GM20000 (cell line): ENCODE results near the gene OXNAD1.

Experiments used
- DNase-seq: peaks from one replicate; pipeline ENCODE4 v3.0.0; 2012; ENCODE audit warnings: low spot score
- TF ChIP-seq, protein P1 (sequence below): IDR thresholded peaks from 2 replicates; pipeline ENCODE4 v1.5.1; 2012; ENCODE audit warnings: mild to moderate bottlenecking, control low read depth; ENCODE audit errors: extremely low read depth, missing control alignments

OXNAD1 gene

DNA sequence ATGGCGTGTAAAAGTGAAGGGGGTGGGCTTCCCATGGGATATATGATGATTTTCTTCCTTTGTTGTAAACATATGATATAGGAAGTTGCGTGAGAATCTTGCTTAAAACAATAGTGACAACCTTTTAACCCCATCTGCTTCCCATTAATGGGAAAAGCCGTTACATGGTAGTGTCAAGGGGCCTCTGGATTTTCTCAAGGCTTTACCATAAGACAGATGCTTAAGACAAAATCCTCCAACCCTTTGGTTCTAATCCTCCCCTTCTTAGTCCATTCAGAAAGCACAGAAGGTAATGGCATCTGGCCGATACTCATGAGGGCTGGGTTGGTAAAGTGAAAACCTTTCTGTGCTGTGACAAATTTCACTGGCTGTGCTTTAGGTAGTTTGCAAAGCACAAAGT is 25.2 kb upstream of the OXNAD1 start:
- TF ChIP-seq, protein P1, sequence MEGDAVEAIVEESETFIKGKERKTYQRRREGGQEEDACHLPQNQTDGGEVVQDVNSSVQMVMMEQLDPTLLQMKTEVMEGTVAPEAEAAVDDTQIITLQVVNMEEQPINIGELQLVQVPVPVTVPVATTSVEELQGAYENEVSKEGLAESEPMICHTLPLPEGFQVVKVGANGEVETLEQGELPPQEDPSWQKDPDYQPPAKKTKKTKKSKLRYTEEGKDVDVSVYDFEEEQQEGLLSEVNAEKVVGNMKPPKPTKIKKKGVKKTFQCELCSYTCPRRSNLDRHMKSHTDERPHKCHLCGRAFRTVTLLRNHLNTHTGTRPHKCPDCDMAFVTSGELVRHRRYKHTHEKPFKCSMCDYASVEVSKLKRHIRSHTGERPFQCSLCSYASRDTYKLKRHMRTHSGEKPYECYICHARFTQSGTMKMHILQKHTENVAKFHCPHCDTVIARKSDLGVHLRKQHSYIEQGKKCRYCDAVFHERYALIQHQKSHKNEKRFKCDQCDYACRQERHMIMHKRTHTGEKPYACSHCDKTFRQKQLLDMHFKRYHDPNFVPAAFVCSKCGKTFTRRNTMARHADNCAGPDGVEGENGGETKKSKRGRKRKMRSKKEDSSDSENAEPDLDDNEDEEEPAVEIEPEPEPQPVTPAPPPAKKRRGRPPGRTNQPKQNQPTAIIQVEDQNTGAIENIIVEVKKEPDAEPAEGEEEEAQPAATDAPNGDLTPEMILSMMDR: no peak
- DNase-seq: no peak

DNA sequence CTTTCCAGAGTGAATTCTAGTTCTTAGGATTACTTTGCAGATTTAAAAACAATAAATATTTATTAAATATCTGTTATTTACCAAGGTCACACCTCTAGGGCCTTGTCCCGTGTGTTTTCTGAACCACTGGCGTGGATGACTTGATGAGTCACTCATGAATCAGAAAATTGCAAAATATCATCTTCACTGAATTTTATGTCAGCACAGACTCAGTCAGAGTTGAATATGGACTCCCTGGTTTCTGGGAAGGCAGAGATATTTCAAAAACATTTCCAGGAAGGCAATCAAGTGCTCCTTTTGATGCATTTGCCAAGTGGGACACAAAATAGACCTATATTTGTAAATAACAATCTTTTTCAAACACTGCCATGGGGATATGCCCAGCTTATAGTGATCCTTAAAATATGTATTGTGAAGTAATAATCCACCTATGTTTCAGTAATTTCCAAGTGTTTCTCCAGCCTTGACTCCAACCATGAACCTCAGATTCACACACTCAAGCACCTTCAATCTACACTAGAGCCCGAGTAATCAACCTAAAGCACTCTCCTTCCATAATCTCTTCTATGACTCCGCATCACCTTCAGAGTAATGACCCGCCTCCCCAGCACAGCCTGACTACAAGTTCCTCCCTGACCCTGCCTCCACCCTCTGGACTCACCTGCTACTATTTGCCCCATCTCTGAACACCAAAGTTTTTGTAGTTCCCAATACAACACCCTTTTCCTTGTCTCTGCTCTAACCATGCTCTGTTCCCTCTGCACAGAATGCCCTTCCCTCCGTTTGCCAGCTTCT is 24.6 kb upstream of the OXNAD1 start:
- TF ChIP-seq, protein P1: no peak
- no peak for DNase-seq

DNA sequence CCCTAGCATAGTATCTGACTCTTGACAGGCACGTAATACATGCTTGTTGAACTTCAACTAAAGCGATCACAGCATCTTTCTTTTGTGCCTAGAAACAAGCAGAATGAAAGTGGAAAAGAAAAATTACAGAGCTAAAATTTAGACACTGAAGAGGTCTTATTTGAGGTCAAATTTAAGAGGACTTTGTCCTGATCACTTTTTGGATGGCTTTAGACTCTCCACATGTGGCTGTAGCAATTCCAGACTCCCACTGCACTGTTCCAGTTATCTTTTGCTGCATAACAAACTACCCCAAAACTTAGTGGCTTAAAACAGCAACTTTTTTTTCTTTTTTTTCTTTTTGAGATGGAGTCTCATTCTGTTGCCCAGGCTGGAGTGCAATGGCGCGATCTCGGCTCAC is 23.8 kb upstream of the OXNAD1 start:
- no peak for DNase-seq
- TF ChIP-seq, protein P1: no peak

DNA sequence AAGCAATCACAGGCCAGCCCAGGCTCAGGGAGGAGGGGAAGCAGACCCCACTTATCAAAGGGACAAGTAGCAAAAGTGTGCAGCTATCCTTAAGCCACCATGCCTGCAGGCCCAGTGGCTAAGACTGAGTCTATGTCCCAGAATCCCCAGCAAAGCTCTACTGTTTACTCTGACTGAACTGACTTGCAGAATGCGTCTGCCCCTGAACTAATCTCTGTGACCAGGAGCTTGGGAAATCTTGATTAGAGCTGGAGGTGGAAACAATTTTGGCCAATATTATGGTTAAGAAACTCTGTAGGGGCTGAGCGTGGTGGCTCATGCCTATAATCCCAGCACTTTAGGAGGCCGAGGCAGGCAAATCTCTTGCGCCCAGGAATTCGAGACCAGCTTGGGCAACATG is 22.8 kb upstream of the OXNAD1 start:
- DNase-seq: no peak

DNA sequence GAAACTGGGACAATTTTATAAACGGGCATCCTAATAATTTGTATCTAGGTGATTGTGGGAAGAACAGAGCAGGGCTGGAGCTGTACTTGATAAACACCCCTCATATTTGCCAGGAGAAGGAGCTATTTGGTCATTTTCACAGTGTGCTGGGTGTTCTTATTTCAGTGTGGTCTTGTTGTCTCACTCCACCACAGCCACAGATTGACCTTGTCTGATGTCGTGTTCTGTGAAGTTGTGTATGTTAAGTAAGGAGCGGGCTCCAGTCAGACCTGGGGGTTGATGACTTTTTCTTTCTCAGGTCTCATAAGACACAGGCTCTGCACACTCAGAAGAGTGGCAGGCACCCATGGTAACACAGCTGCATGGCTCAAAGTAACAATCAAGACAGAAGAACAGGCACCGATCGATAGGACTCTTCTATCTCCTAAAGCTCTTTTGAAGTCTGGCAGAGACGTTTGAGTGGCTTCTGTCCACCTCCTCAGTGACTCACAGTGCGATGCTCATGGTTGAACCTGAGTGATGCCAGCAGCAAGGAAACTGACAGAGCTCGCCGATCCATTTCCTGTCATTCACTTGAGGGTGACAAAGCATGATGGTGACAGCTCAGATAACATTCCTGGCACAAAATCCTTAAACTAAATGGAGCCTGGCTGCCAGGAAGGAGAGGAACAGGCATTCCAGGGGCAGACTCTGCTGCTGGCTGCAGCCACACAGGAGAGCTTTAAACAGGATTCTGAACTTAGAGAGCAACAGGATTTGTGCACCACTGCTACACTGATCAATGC is 21.1 kb upstream of the OXNAD1 start:
- TF ChIP-seq, protein P1: no peak
- DNase-seq: no peak

More for the DNA sequence above, 22.8 kb upstream of the OXNAD1 start:
- TF ChIP-seq, protein P1: no peak

DNA sequence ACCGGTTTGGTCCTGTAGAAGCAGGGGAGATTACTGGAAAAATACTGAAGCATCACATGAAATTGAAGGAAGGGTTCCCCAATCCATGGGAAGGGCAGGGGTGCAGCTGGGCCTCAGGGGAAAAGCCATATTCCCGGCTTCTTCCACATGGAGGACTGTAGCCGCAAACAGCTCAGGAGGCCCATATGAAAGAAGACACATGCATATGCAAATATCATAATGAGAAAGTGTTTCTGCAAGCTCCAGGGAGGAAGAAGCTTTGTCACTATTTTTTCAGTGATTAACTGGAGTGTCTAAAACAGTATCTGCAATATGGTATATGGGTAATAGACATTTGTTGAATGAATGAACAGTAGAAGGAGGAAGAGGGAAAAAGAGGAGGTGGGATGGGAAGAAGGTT is 19.4 kb upstream of the OXNAD1 start:
- no peak for DNase-seq
- TF ChIP-seq, protein P1: no peak
